HG03457 (cell line): Measurements from ENCODE around the gene PNPLA7.

Experiments used
- ATAC-seq: cut with Tn5 transposase; IDR thresholded peaks from one replicate; pipeline ENCODE4 v1.9.1; 2021; ENCODE audit warnings: moderate number of reproducible peaks; ENCODE audit not compliant: unreplicated experiment

Gene PNPLA7

DNA sequence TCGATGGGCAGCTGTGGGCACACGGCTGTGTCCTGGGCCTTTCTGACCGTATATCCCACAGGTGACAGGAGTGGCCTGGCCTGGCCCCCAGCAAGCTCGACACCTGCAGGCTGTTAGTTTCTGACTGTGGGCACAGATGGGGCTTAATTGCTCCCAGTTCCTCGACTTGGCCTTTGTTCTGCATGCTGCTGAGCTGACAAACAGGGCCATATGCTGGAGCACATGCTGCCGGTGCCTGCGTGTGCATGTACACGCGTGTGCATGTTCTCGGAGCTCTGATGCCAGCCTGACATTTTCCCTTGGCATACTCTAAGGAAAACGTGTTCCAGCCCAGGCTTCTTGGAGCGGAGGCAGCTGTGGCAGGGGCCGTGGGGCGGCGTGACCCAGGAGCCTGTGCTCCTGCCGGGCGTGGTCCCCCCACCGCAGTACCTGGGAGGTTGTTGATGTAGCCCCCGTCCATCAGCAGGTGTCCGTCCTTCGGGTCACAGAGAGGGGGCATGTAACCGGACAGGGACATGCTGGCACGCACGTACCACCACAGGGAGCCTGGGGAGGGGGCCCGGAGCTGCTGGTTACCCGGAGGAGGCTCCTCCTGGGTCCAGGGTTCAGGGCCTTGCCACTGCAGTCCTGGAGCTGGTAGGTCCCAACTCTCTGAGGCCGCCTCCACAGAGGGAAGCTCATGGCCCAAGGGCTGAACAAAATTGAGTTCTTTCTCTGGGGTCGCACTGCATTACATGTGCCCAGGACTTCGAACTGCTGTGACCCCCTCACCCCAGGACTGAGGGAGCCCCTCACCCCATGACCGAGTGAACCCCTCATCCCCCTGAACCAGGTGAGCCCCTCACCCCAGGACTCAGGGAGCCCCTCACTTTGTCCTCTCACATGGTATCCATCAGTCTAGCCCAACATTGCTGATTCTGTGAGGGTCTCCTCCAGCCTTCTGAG is 86.9 kb downstream of the PNPLA7 start:
- ATAC-seq = no peak

DNA sequence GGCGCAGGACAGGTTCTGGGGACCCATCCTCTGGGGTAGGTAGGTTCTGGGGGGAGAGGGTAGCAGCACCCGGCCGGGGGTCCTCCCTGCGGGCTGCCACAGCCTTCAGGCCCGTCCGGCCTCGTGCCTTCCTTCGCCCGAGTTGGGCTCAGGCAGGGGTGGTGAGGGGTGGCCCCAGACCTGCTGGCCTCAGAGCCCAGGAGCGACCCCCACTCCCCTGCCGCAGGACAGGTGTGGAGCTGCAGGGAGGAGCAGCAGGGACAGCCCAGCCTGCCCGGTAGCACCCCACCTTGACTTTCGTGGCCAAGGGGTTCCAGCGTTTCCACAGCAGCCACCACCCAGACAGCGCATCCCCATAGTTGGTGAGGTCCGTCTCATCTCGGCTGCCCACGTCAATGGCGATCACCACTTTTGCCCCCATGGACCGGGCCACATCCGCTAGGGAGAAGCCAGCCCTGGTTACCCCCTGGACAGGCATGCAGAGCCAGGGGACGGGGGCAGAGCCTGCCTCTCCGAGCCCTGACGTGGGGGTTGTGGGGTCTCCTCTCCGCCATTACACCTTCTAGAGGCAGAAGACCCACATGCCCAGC is 87.7 kb downstream of the PNPLA7 start:
- no peak for ATAC-seq

DNA sequence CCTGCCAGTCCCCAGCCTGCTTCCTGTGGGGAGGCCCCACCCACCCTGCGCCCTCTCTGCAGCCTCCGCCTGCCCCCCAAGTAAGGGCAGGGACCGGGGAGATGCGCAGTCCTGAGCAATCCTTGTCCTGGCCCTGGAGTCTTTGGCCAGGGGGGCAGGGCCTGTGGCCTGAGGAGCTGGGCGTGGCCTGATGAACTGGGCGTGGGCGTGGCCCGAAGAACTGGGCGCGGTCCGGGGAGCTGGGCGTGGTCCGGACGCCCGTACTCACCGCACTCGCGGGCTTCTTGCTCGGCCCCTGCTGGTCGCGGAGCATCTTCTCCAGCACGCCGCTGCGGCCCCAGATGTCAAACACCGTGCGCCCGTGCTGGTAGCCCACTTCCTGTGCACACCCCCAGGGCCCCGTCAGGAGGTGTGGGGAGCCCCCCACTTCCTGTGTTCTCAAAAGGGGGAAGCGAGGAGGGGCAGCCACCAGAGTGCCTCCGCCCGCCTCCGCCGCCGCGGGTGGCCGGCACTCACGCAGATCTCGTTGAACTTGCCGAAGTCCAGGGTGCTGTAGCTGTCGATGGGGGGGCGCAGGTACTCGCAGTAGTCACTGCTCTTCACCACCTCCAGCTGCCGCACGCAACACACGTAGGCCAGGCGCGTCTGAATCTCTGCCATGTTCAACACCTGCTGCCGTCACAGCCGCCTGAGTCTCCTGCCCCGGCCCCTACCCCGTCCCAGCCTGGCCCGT is 88.4 kb downstream of the PNPLA7 start:
- peak; percentile 37 for ATAC-seq

- ATAC-seq = no peak
Measured at GRCh38 chr9:137461316-137461662, 88.9 kb downstream of the PNPLA7 start.

DNA sequence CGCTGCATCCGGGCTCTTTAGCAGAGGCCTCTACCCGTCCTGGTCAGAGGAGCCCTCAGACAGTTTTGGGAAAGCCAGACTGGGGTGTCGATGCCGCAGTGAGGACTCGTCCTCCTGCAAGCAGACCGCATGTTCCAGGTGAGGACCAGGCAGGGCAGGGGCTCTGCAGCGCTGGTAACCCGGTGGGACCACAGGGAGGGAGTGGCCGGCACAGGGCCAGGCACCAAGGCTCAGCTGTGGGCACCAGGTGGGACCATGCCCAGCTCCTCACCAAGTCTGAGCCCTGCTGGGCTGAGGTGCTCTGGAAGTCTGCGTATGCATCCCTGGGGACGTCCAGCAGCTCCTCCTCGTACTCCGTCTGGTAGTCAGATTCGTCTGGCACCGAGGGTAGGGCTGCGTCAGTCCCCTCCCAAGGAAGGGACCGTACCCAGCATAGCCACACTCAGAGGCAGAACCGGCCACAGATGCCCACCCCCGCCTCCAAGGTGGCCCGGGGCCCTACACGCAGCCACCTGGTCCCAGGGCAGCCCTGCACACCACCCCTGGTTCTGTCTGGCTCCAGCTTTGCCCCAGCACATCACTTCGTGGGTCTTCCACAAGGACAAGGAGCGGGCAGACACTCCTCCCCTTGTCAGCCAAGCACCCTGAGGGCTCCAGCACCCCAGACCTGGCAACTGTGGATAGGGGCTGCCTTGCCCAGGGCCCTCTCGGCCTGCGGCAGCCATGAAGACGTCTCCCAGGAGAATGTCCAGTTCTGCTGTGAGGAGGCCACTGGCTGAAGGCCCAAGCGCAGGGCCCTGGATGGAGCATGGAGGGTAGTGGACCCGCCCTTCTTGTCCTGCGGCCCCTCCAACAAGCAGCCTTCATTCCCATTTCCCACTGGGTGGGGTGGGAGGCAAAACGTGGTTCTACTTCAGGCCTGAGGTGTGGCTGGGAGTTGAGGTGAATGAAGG is 89.6 kb downstream of the PNPLA7 start:
- ATAC-seq = no peak

- no peak for ATAC-seq
Measured at GRCh38 chr9:137459601-137460362, 90.4 kb downstream of the PNPLA7 start.

DNA sequence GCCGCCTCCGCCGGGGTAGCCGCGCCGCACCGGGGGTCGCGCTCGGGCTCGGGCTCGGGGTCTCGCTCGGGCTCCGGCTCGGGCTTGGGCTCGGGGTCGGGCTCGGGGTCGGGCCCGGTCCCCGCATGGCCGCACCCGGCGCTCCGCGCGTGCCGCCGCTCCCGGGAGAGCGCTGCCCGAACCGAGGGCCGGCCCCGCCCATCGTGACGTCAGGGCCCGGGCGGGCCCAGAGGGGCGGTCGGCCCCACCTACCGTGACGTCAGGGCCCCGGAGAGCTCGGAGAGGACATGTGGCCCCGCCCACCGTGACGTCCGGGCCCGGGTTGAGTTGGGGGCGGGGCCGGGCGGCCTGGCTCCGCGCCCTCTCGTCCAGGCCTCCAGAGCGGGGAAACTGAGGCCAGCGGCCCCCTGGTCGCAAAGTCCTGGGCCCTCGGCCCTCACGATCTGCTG is 91.0 kb downstream of the PNPLA7 start, which contains the start of gene NSMF:
Gene NSMF (minus strand): TSS at position 183 of the 449 bp plus-strand sequence. CDS start 232 bp downstream, outside the sequence.
- ATAC-seq = peak; percentile 38

GRCh38 chr9:137458194-137459151 is 91.7 kb downstream of the PNPLA7 start:
- ATAC-seq = peak; percentile 2

DNA sequence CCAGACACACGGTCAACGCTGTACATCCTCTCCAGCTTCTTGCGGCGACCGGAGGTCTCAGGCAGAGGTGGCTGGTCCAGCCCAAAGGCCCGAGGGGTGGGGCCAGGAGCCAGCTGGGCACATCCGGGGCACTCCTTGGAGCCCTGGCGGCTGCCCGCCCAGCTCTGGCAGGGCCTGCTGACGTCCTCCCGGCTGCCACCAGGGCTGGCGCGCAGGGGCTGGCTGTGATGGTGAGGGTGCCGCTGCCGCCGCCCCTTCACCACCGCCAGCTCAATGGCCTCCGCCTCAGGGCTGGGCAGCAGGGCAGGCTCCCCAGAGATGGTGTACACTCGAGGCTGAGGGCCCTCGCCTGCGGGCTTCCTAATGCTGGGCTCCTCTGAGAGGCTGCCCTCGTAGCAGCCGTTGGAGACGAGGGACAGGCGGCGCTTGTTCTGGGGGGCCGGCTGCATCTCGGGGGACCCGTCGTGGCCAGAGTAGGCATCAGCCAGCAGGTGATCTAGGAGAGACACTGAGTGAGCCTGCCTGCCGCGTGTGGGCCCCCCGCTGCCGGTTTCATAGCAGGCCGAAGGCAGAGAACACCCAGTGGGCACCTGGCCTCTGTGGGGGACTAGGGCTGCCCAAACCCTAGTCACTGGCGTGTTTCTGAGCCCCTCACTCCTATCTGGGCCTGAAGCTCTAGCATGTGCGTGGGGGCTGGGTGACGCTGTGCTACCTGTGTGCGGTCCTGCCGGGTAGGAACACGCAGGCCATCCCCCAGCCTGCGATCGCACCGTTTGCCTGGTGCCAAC is 92.6 kb downstream of the PNPLA7 start:
- ATAC-seq = no peak

DNA sequence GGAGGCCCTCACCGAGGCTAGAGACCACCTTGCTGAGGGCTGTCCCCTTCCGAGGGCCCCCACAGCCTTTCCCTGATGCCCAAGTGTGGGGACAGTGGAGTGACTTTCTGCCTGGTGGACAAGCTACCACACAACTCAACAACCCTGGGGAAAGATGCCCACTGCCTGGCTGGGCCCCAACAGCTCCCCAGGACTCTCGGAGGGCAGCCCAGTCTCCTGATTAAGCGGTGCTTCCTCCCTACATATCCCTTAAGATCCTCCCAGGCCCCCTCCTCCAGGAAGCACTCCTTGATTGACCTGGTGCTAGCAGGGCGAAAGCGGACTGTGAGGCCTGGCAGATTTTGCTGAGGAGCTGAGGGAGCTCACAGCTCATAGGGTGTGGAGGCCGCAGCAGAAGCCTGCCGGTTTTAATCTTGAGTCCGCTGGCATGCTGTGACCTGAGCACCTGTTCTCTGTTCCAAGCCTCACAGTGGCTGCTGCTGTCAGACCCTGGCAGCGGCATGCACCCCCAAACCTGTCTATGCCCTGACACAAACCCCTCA is 93.3 kb downstream of the PNPLA7 start:
- ATAC-seq = no peak

DNA sequence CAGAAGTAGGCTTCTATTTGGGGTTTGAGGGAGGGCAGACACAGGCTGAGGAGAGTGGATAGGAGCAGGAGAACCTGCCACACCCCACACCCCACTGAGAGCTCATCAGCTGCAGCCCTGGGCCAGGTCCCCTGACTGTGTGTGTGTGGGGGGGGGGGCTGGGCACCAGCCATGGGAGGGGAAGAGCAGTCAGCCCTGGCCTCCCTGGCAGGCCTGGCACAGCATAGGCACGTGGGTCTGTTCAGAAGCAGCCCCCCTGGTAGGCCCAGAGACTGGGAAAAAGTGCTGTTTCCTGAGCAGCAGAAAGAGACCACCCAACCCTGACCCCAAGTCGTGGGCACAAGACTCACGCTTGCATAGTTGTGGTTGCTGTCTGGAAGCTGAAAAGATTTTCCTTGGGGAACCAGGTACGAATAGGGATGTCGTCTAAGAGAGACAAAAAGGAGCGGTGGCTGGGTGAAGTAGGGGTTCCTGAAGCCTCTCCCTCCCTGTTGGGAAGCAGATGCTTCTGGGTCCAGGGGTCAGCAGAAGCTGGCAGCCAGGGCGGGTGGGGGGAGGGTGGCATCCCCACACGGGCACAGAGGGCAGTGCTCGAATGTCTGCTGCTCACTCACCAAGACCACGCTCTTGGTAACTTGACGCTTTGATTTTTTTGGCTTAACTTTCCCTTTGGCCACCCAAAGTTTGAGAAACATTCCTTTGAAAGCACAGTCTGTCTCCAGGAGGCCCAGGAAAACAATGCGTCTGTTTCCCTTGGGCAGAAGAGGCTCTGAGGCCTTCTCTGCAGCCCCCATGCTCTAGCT is 93.9 kb downstream of the PNPLA7 start:
- no peak for ATAC-seq

GRCh38 chr9:137455359-137455991 is 94.7 kb downstream of the PNPLA7 start:
- ATAC-seq = no peak

- ATAC-seq = no peak
Measured at GRCh38 chr9:137454597-137455358, 95.4 kb downstream of the PNPLA7 start.

GRCh38 chr9:137454145-137454596 is 96.0 kb downstream of the PNPLA7 start:
- no peak for ATAC-seq

GRCh38 chr9:137453643-137454081 is 96.5 kb downstream of the PNPLA7 start:
- ATAC-seq = peak; percentile 45
